HUDEP-2 (cell line): ENCODE data around the gene MTNR1A.
A peak's percentile ranks its signal among the peaks of the same experiment; 100 is the strongest.

ENCODE experiments used
- DNase-seq, 76 experiments: peaks; one replicate each; lab custom pipeline; 2025; ENCODE audit not compliant: unreplicated experiment in 76 of 76; lab: John Stamatoyannopoulos, UW

The MTNR1A gene

GRCh38 chr4:186554914-186555827 is at the start of gene MTNR1A:
TSS of gene MTNR1A (minus strand) at chr4:186555567. CDS start at chr4:186555365, 202 bp downstream.
- no peak for DNase-seq

- DNase-seq, result no peak
These were observed 48.9 kb upstream of the MTNR1A start for GRCh38 chr4:186604124-186604807.

GRCh38 chr4:186602978-186603377 is 47.6 kb upstream of the MTNR1A start:
- no peak for DNase-seq

- no peak for DNase-seq
These were observed 44.1 kb upstream of the MTNR1A start for GRCh38 chr4:186599483-186599882.

- DNase-seq, result no peak
These were observed 43.3 kb upstream of the MTNR1A start for GRCh38 chr4:186598686-186599085.

GRCh38 chr4:186596850-186597390 is 41.6 kb upstream of the MTNR1A start:
- DNase-seq, result no peak

GRCh38 chr4:186596346-186596745 is 41.0 kb upstream of the MTNR1A start:
- no peak for DNase-seq

GRCh38 chr4:186593587-186593973 is 38.2 kb upstream of the MTNR1A start:
- no peak for DNase-seq

- no peak for DNase-seq
These were observed 37.7 kb upstream of the MTNR1A start for GRCh38 chr4:186592966-186593586.

- no peak for DNase-seq
These were observed 37.1 kb upstream of the MTNR1A start for GRCh38 chr4:186592445-186592844.

GRCh38 chr4:186591651-186592050 is 36.3 kb upstream of the MTNR1A start:
- DNase-seq, result no peak

- no peak for DNase-seq
These were observed 33.1 kb upstream of the MTNR1A start for GRCh38 chr4:186588503-186588902.

- DNase-seq, result peak in 45 of 76 experiments; percentile 1 to 65 (median 15)
These were observed 32.1 kb upstream of the MTNR1A start for GRCh38 chr4:186587416-186588018.

- no peak for DNase-seq
These were observed 30.8 kb upstream of the MTNR1A start for GRCh38 chr4:186586205-186586604.

- no peak for DNase-seq
These were observed 29.5 kb upstream of the MTNR1A start for GRCh38 chr4:186584912-186585311.

GRCh38 chr4:186581421-186581820 is 26.1 kb upstream of the MTNR1A start:
- DNase-seq, result no peak

GRCh38 chr4:186580669-186581068 is 25.3 kb upstream of the MTNR1A start:
- no peak for DNase-seq

- no peak for DNase-seq
These were observed 15.0 kb upstream of the MTNR1A start for GRCh38 chr4:186570193-186570996.

GRCh38 chr4:186569533-186570192 is 14.3 kb upstream of the MTNR1A start:
- DNase-seq, result no peak
